DND-41 (cell line): ENCODE measurements around the gene OPHN1.

Experiments used
- EZH2 ChIP-seq: IDR thresholded peaks from 3 replicates; pipeline ENCODE4 v1.6.1; 2012; ENCODE audit warnings: borderline replicate concordance, low read depth, mild to moderate bottlenecking, moderate library complexity, low read length, inconsistent platforms; ENCODE audit not compliant: severe bottlenecking
- TF ChIP-seq, protein P1 (sequence below): IDR thresholded peaks from 2 replicates; pipeline ENCODE4 v1.5.1; 2012; ENCODE audit warnings: borderline replicate concordance, low read length, moderate library complexity, mild to moderate bottlenecking; ENCODE audit not compliant: poor library complexity, severe bottlenecking; ENCODE audit errors: extremely low read depth

DNA sequence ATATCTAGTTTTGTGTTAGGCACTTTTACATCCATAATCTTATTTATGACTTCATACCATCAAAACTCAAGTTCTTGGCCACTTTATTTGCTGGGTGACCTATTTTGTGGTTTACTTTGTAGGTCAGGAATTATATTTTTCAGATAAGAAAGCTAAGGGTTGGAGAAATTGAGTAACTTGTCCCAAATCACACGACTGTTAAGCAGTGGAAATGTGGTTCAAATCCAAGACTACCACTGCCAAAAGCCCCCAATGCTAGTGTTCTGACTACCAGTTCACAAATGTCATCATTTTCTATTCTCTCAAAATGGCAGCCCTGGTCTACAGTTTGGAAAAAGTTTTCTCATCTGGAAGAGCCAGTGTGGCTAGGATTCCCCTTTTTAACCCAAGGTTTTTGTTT lies 74.6 kb downstream of the OPHN1 start:
- TF ChIP-seq, protein P1, sequence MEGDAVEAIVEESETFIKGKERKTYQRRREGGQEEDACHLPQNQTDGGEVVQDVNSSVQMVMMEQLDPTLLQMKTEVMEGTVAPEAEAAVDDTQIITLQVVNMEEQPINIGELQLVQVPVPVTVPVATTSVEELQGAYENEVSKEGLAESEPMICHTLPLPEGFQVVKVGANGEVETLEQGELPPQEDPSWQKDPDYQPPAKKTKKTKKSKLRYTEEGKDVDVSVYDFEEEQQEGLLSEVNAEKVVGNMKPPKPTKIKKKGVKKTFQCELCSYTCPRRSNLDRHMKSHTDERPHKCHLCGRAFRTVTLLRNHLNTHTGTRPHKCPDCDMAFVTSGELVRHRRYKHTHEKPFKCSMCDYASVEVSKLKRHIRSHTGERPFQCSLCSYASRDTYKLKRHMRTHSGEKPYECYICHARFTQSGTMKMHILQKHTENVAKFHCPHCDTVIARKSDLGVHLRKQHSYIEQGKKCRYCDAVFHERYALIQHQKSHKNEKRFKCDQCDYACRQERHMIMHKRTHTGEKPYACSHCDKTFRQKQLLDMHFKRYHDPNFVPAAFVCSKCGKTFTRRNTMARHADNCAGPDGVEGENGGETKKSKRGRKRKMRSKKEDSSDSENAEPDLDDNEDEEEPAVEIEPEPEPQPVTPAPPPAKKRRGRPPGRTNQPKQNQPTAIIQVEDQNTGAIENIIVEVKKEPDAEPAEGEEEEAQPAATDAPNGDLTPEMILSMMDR: no peak
- no peak for TF ChIP-seq EZH2
